Muscle of back (tissue), 11 donors: Measurements from ENCODE around the gene CEBPG. TPM values are rescaled to one million over a fixed set of nuclear protein-coding genes. Genes with fewer than 3 reads are reported as not detected.

Experiments
- DNase-seq, 3 donors: peaks; one replicate each; pipeline versions ENCODE4 v3.0.0 to v3.0.0-alpha.2; 2013
- polyA plus RNA-seq, 10 donors: library from polyadenylated mRNA; unstranded; fragments of 120-200 nt; gene quantifications; one replicate each; pipeline ENCODE4 v1.2.1, GENCODE V29; 2013; ENCODE audit not compliant: insufficient read length in 10 of 10

The CEBPG gene
- polyA plus RNA-seq, 10 donors = 18.2 to 24.6 (median 20.0) TPM

- DNase-seq = peak; percentile 54 to 94 (median 86)
Observed at GRCh38 chr19:33404506-33405253, 31.2 kb downstream of the CEBPG start.

GRCh38 chr19:33405254-33405552 lies 31.7 kb downstream of the CEBPG start:
- DNase-seq = peak in 2 of 3 donors; percentile 76 to 92

GRCh38 chr19:33405553-33406461 lies 32.3 kb downstream of the CEBPG start:
- no peak for DNase-seq

GRCh38 chr19:33406521-33407139 lies 33.1 kb downstream of the CEBPG start:
- DNase-seq = peak; percentile 40 to 83 (median 75)

GRCh38 chr19:33407140-33407551 lies 33.6 kb downstream of the CEBPG start:
- no peak for DNase-seq

GRCh38 chr19:33407716-33408115 lies 34.2 kb downstream of the CEBPG start:
- DNase-seq = no peak

GRCh38 chr19:33408116-33408515 lies 34.6 kb downstream of the CEBPG start:
- DNase-seq = no peak

- DNase-seq = no peak
Observed at GRCh38 chr19:33408538-33409434, 35.3 kb downstream of the CEBPG start.

- DNase-seq = no peak
Observed at GRCh38 chr19:33409906-33410685, 36.6 kb downstream of the CEBPG start.

- no peak for DNase-seq
Observed at GRCh38 chr19:33410915-33411401, 37.4 kb downstream of the CEBPG start.

- no peak for DNase-seq
Observed at GRCh38 chr19:33411621-33412180, 38.2 kb downstream of the CEBPG start.

- DNase-seq = no peak
Observed at GRCh38 chr19:33412601-33413425, 39.3 kb downstream of the CEBPG start.

GRCh38 chr19:33413426-33413725 lies 39.9 kb downstream of the CEBPG start:
- DNase-seq = no peak

- no peak for DNase-seq
Observed at GRCh38 chr19:33413868-33414666, 40.6 kb downstream of the CEBPG start.

GRCh38 chr19:33414667-33415605 lies 41.4 kb downstream of the CEBPG start:
- no peak for DNase-seq

- DNase-seq = no peak
Observed at GRCh38 chr19:33416307-33417215, 43.1 kb downstream of the CEBPG start.
